Liver (tissue), 3 donors: Measurements from ENCODE around the gene TERC.

Source experiments
- GABPA ChIP-seq, 2 donors: IDR thresholded peaks in 1 of 2; conservative IDR thresholded peaks in 1 of 2; 2 replicates each; pipeline ENCODE4 v1.6.1; 2016; ENCODE audit warnings: antibody characterized with exemption in 2 of 2, mild to moderate bottlenecking in 1 of 2, moderate library complexity in 1 of 2
- RAD21 ChIP-seq, 2 donors: IDR thresholded peaks; 2 replicates each; pipeline ENCODE4 v1.6.1; 2016; ENCODE audit warnings: antibody characterized with exemption in 2 of 2, mild to moderate bottlenecking in 2 of 2
- TAF1 ChIP-seq: conservative IDR thresholded peaks from 2 replicates; pipeline ENCODE4 v1.6.1; 2016; ENCODE audit warnings: antibody characterized with exemption, mild to moderate bottlenecking
- YY1 ChIP-seq: IDR thresholded peaks from 2 replicates; pipeline ENCODE4 v1.6.1; 2016; ENCODE audit warnings: antibody characterized with exemption, mild to moderate bottlenecking
- TF ChIP-seq, protein P1 (sequence below): IDR thresholded peaks from 2 replicates; pipeline ENCODE4 v1.6.1; 2016; ENCODE audit warnings: antibody characterized with exemption, mild to moderate bottlenecking
- TF ChIP-seq, protein P2 (sequence below): fragments of 150-350 bp; IDR thresholded peaks from 2 replicates; pipeline ENCODE4 v1.5.1; 2017; ENCODE audit warnings: improper control_type of control experiment, low read depth, low read length; ENCODE audit not compliant: missing input control
- donor health status: healthy.
- donor health status: healthy.

DNA sequence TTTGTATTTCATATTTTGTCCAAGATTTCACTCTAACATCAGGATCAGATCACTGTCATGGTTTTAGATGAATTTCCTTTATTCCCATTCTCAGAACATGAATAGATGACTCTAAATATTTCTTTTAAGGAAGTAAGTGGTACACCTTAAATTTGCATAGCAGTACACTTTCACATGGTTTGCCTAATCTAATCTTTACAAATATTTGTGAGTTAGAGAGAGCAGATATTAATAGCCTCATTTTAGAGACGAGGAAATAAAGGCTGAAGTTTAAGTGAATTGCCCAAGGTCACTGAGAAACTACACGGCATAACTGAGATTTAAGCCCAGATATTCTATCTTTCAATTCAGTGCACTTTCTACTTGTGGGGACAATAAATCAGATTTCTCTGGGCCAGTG lies 14.2 kb downstream of the TERC start:
- TF ChIP-seq YY1: no peak
- no peak for TF ChIP-seq TAF1
- TF ChIP-seq, protein P1, sequence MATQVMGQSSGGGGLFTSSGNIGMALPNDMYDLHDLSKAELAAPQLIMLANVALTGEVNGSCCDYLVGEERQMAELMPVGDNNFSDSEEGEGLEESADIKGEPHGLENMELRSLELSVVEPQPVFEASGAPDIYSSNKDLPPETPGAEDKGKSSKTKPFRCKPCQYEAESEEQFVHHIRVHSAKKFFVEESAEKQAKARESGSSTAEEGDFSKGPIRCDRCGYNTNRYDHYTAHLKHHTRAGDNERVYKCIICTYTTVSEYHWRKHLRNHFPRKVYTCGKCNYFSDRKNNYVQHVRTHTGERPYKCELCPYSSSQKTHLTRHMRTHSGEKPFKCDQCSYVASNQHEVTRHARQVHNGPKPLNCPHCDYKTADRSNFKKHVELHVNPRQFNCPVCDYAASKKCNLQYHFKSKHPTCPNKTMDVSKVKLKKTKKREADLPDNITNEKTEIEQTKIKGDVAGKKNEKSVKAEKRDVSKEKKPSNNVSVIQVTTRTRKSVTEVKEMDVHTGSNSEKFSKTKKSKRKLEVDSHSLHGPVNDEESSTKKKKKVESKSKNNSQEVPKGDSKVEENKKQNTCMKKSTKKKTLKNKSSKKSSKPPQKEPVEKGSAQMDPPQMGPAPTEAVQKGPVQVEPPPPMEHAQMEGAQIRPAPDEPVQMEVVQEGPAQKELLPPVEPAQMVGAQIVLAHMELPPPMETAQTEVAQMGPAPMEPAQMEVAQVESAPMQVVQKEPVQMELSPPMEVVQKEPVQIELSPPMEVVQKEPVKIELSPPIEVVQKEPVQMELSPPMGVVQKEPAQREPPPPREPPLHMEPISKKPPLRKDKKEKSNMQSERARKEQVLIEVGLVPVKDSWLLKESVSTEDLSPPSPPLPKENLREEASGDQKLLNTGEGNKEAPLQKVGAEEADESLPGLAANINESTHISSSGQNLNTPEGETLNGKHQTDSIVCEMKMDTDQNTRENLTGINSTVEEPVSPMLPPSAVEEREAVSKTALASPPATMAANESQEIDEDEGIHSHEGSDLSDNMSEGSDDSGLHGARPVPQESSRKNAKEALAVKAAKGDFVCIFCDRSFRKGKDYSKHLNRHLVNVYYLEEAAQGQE: no peak
- no peak for TF ChIP-seq GABPA (IDR thresholded peaks at IDR 0.05 in 1 of 2, conservative IDR thresholded peaks at IDR 0.05 in 1 of 2)
- TF ChIP-seq, protein P2, sequence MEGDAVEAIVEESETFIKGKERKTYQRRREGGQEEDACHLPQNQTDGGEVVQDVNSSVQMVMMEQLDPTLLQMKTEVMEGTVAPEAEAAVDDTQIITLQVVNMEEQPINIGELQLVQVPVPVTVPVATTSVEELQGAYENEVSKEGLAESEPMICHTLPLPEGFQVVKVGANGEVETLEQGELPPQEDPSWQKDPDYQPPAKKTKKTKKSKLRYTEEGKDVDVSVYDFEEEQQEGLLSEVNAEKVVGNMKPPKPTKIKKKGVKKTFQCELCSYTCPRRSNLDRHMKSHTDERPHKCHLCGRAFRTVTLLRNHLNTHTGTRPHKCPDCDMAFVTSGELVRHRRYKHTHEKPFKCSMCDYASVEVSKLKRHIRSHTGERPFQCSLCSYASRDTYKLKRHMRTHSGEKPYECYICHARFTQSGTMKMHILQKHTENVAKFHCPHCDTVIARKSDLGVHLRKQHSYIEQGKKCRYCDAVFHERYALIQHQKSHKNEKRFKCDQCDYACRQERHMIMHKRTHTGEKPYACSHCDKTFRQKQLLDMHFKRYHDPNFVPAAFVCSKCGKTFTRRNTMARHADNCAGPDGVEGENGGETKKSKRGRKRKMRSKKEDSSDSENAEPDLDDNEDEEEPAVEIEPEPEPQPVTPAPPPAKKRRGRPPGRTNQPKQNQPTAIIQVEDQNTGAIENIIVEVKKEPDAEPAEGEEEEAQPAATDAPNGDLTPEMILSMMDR: no peak
- no peak for TF ChIP-seq RAD21 (IDR thresholded peaks at IDR 0.05)
